A673 (cell line): ENCODE data around the gene NEIL3.

Experiments used
- CTCF ChIP-seq: fragments of 300-800, 200-600 bp; sonication (generic); conservative IDR thresholded peaks from 2 replicates; pipeline ENCODE4 v1.5.1; 2017; ENCODE audit warnings: low read depth, mild to moderate bottlenecking, antibody characterized with exemption, low read length, moderate library complexity, mixed read lengths
- EZH2 ChIP-seq: fragments of 200-600 bp; sonication (generic); IDR thresholded peaks from 2 replicates; pipeline ENCODE4 v1.6.1; 2017; ENCODE audit warnings: borderline replicate concordance, low read depth, mild to moderate bottlenecking, mixed read lengths, antibody characterized with exemption, low read length; ENCODE audit not compliant: poor library complexity, severe bottlenecking

- TF ChIP-seq CTCF, result no peak
- no peak for TF ChIP-seq EZH2
Measured at GRCh38 chr4:177281351-177281909, 28.2 kb upstream of the NEIL3 start.
